ENCODE measurements around the gene SPAG9.
A peak's percentile ranks its signal among the peaks of the same experiment; 100 is the strongest.

SPAG9 gene

DNA sequence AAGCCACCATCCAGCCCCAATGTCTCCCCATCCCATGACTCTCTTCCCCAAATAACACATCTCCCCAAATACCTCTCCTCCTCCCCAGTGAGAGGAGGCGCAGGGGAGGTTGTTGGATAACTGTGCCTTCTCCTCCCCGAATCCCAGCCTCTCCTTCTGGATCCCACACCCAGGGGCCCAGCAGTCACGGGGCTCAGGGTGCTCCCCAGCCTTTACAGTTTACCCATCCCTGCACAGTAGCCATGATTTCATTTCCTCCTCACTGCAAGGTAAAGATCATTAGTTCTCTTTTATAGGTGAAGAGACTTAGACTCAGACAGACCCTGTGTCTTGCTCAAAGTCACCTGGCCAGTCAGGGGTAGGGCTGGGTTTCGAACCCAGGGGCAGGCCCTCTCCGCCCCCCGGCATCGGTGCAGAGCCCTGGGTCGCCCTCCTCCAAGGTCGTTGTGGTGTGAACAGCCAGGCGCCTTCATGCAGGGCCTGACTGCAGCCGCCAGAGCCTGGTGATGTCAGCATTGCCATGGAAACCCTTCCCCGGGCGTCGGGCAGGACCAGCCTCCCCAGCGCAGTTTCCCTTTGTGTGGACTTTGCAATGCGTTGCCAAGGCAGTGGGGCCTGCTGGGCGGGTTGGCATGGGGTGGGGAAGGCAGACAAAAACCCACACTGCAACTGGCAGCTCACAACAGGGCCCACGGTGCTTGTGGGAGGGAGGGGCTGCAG is 201.2 kb downstream of the SPAG9 start:
- peak; percentile 32 to 69 (median 49) for DNase-seq (ENCODE audit: low read depth in 3 of 3, low spot score in 1 of 3)

DNA sequence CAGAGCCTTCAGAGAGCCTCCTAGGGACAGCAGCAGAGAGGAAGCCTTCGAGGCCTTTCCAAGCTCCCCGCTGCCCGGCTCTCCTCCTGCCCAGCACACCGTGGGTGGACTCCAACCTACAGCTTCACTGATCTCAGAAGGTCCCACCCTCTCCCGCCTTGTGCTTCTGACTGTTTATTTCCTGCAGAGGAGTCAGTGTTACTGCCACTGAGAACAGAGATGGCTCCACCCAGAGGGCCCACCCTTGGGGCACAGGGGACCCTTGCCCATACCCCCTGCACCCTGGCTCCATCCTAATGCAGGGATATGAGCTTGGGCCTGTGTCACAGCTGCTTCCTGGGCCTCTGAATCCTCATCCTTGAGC is 201.8 kb downstream of the SPAG9 start:
- DNase-seq (ENCODE audit: low read depth in 3 of 3, low spot score in 1 of 3) = no peak

DNA sequence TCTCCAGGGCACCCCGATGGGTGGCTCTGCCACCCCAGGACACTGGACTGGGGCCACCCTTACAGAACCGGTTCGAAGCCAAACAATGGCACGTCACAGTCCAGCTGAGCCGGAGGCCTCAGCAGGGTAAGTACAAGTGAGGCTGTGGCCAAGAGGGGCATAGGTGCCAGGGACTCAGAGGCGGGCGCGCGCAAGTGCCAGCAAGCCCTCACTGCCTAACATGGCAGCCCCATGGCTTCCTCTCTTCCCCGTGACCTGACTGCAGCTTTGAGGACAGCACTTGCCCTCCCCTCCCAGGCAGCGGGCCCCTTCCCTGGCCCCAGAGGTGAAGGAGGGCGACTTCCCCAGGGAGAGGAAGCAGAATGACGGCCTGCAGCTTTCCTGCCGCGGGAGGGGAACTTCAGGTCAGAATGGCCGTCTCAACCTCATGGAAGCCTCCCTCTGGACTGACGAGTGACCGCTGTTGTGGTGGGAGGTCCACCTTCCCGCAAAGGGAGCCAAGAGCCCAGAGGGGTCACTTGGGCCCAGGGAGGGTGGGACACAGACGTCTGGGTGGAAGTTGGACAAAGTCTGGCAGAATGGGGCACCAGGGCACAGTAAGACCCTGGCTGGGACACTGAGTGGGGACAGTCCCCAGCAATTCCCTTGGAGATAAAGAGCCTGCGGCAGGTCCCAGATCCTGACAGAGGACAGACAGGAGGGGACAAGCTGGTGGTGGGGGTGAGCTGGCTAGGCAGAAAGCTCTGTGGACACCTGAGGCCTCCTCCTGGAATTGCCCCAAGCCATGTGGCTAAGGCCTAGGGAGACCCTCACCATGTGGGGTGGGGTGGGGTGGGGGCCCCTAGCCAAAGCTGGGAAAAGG is 202.4 kb downstream of the SPAG9 start:
- DNase-seq (ENCODE audit: low read depth in 3 of 3, low spot score in 1 of 3) = no peak

DNA sequence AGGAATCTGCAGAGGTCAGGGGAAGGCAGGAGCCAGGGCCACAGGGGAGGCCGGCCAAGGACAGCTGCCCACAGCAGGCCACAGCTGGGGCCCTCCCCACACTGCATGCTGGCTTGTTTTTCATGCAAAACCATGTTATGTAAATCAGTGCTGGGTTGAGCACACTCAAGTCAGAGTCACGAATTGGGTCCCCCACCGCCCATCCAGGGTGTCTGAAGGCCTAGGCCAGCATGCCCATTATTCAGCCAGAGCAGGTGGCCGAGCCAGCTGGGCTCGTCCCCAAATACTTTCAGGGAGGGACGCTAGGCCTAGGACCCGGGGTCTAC is 203.3 kb downstream of the SPAG9 start:
- DNase-seq (ENCODE audit: low read depth in 3 of 3, low spot score in 1 of 3) = no peak

DNA sequence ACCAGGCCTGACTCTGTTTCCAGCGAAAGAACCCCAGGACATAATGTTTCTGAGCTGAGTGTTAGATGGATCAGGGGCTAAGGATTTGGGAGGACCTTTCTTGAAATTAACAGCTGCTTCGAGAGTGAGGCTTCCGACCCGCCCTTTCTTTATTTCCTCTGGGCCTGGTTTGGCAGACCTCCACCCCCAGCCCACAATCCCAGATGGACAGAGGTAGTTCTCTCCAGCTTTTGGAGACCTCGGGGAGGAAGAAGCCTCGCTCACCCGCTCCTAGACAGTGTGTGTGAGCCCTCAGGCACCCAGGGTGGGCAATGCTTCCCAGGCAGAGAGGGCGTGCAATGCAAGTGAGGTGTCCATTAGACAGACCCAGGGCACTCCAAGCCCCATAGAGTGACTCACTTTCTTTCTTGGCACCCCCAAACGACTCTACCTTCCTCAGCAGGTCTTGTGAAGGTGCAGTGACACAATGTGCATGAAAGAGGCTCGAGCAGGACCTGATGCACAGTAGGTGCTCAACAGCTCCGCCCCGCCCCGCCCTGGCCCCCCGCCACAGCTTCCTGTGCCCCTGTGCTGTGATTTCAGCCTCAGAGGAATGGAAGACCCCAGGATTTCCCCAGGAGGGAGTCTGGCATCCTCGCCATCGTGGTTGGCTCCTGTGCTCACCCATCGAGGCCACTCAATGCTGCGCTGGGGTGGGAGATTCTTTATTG is 203.8 kb downstream of the SPAG9 start:
- no peak for DNase-seq (ENCODE audit: low read depth in 3 of 3, low spot score in 1 of 3)

DNA sequence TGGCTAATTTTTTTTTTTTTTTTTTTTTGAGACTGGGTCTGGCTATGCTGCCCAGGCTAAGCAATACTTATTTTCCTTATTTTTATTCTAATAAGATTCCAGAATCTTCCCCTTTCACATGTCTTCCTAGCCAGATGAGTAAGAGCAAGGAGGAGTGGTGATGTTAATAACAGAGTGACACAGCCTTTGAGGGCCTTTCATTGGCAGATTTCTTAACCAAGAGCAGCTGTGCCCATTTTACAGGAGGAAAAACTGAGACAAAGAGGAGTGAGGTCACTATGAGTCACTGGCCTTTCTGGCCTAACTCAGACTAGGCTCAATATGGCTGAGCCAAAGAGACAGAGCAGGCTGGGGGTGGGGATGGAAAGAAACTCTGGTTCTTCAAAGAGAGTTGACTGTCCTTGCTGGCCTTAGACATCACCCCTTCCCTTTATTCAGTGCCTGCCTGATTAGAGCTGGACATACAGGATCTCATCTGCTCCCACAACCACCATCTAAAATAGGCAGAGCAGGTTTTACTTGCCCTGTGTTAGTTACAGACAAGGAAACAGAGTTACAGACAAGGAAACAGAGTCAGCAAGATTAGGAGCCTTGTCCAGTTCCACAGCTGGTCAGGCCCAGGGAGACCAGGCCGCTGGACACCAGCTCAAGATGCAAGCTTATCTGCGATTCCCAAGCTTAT is 204.5 kb downstream of the SPAG9 start:
- DNase-seq (ENCODE audit: low read depth in 3 of 3, low spot score in 1 of 3) = no peak

DNA sequence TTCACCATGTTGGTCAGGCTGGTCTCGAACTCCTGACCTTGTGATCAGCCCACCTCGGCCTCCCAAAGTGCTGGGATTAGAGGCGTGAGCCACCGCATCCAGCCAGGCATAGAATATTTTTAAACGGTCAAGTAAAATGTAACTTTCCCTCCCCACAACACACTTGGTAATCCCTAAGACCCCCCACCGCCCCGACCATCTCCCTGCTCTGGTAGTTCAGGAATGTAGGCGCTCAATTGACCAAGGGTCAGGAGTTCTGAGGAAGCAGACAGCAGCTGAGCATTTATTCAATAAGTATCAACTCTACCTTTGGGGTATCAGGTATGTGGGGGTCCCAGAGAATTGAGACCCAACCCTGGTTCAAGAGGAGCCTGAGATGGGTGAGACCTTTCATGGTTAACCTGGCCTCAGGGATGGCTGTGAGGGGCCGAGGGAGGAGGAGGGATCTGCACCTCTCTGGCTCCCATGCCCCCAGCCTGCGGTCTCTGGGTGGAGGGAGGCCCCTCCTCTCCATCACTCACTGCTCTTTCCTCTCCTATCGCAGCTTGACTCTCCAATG is 206.1 kb downstream of the SPAG9 start:
- DNase-seq (ENCODE audit: low read depth in 3 of 3, low spot score in 1 of 3) = no peak

DNA sequence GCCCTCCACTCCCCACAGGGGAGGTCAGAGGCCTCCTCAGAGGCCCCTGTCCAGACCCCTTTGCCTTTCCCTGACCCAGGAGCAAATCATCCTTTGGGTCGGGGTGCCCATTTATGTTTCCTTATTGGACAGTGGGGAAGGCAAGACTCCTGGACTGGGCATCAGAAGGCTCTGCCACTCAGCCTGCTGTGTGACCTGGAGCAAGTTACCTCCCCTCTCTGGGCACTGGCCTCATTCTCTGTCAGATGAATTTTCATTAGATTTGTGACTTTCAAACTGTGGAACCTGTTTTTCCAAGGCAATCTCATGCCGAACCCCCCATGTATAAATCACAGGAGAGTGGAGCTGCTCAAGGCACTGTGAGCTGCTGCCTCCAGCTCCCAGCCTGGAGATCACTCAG is 207.5 kb downstream of the SPAG9 start:
- DNase-seq (ENCODE audit: low read depth in 3 of 3, low spot score in 1 of 3) = no peak

All from stimulated activated CD4-positive, alpha-beta T cell treated with anti-CD3 and anti-CD28 coated beads, TNF-alpha, amount 100 ng/mL, for 1 hour (primary cell).